GM23338 (cell line): ENCODE data around the gene NDUFAF5. TPM values are rescaled to one million over a fixed set of nuclear protein-coding genes. Genes with fewer than 3 reads are reported as not detected.

Experiments used
- ATAC-seq: fragments of 200-7000 bp; cut with Tn5 transposase; 3 replicates; pipeline ENCODE4 v1.9.1; 2020
- DNase-seq: peaks from one replicate; pipeline ENCODE4 v3.0.0-alpha.2; 2015; ENCODE audit warnings: low spot score
- H2AFZ ChIP-seq: fragments of 200-600 bp; sonication (generic); 2 replicates; pipeline ENCODE4 v1.8.0; 2016; ENCODE audit warnings: antibody characterized with exemption, mild to moderate bottlenecking, moderate library complexity
- H3F3A ChIP-seq: fragments of 200-600 bp; sonication (generic); replicated peaks from 2 replicates; pipeline ENCODE4 v1.8.0; 2017; ENCODE audit warnings: antibody characterized with exemption, mixed run types, low read depth
- H3K27ac ChIP-seq: fragments of 200-600 bp; sonication (generic); 2 replicates; pipeline ENCODE4 v1.6.1; 2016; ENCODE audit warnings: low read depth
- H3K27me3 ChIP-seq: fragments of 200-600 bp; sonication (generic); 2 replicates; pipeline ENCODE4 v1.8.0; 2016; ENCODE audit warnings: mild to moderate bottlenecking, mixed run types, moderate library complexity; ENCODE audit not compliant: insufficient read depth
- H3K36me3 ChIP-seq: fragments of 200-600 bp; sonication (generic); 2 replicates; pipeline ENCODE4 v1.8.0; 2016; ENCODE audit warnings: mild to moderate bottlenecking; ENCODE audit not compliant: insufficient read depth
- H3K4me1 ChIP-seq: fragments of 200-600 bp; sonication (generic); 2 replicates; pipeline ENCODE4 v1.8.0; 2016; ENCODE audit warnings: mild to moderate bottlenecking, moderate library complexity; ENCODE audit not compliant: insufficient read depth
- H3K4me2 ChIP-seq: fragments of 200-600 bp; sonication (generic); 2 replicates; pipeline ENCODE4 v1.7.1; 2017; ENCODE audit warnings: mixed run types
- H3K4me3 ChIP-seq: fragments of 200-600 bp; sonication (generic); 2 replicates; pipeline ENCODE4 v1.6.1; 2016; ENCODE audit warnings: mixed run types
- H3K79me2 ChIP-seq: fragments of 200-600 bp; sonication (generic); replicated peaks from 2 replicates; pipeline ENCODE4 v1.8.0; 2017; ENCODE audit warnings: mild to moderate bottlenecking; ENCODE audit not compliant: insufficient read depth
- H3K9me2 ChIP-seq: fragments of 200-600 bp; sonication (generic); 2 replicates; pipeline ENCODE4 v1.8.0; 2017; ENCODE audit not compliant: insufficient read depth
- H4K20me1 ChIP-seq: fragments of 200-600 bp; sonication (generic); replicated peaks from 2 replicates; pipeline ENCODE4 v1.8.0; 2017; ENCODE audit warnings: mild to moderate bottlenecking; ENCODE audit not compliant: insufficient read depth
- H3K27ac Mint-ChIP-seq: 2 replicates; pipeline ENCODE4 v1.8.0; 2020; ENCODE audit warnings: inconsistent platforms, mild to moderate bottlenecking, moderate library complexity, mixed read lengths
- H3K27me3 Mint-ChIP-seq: 3 replicates; pipeline ENCODE4 v1.8.0; 2022; ENCODE audit warnings: low read depth, mild to moderate bottlenecking, moderate library complexity, mixed read lengths, inconsistent platforms; ENCODE audit not compliant: insufficient read depth, poor library complexity
- H3K36me3 Mint-ChIP-seq: 3 replicates; pipeline ENCODE4 v1.8.0; 2021; ENCODE audit warnings: low read depth, mild to moderate bottlenecking, inconsistent platforms, moderate library complexity, mixed read lengths
- H3K4me1 Mint-ChIP-seq: 3 replicates; pipeline ENCODE4 v1.8.0; 2020; ENCODE audit warnings: mild to moderate bottlenecking, inconsistent platforms, mixed read lengths
- H3K4me3 Mint-ChIP-seq: 3 replicates; pipeline ENCODE4 v1.8.0; 2021; ENCODE audit warnings: moderate library complexity, mild to moderate bottlenecking, inconsistent platforms, mixed read lengths
- H3K9me3 Mint-ChIP-seq: 3 replicates; pipeline ENCODE4 v1.8.0; 2020; ENCODE audit warnings: moderate library complexity, mild to moderate bottlenecking, inconsistent platforms, mixed read lengths
- CREB1 ChIP-seq: fragments of 250-450 bp; sonication (Bioruptor Pico); IDR thresholded peaks from 2 replicates; pipeline ENCODE4 v1.5.0; 2020; ENCODE audit warnings: low read depth, mild to moderate bottlenecking, moderate library complexity
- EZH2 ChIP-seq: fragments of 200-600 bp; sonication (generic); IDR thresholded peaks from one replicate; pipeline ENCODE4 v1.8.0; 2017; ENCODE audit warnings: antibody characterized with exemption, mild to moderate bottlenecking, low read depth; ENCODE audit not compliant: unreplicated experiment
- NANOG ChIP-seq: IDR thresholded peaks from 2 replicates; pipeline ENCODE4 v1.6.1; 2016; ENCODE audit warnings: antibody characterized with exemption, borderline replicate concordance
- POLR2AphosphoS5 ChIP-seq: IDR thresholded peaks from 2 replicates; pipeline ENCODE4 v1.6.1; 2016; ENCODE audit warnings: antibody characterized with exemption, low read depth
- STAT1 ChIP-seq: IDR thresholded peaks from one replicate; pipeline ENCODE4 v1.6.1; 2016; ENCODE audit warnings: antibody characterized with exemption; ENCODE audit not compliant: unreplicated experiment
- ZNF114 ChIP-seq: fragments of 250-450 bp; sonication (Bioruptor Pico); IDR thresholded peaks from 2 replicates; pipeline ENCODE4 v1.5.0; 2020; ENCODE audit warnings: mild to moderate bottlenecking, moderate library complexity
- ZNF331 ChIP-seq: fragments of 250-450 bp; sonication (Bioruptor Pico); IDR thresholded peaks from 2 replicates; pipeline ENCODE4 v1.5.0; 2020; ENCODE audit warnings: low read depth, mild to moderate bottlenecking, moderate library complexity
- long read RNA-seq: library from polyadenylated mRNA; unstranded; transcript quantifications from one replicate; pipeline ENCODE4 v2.0.0, GENCODE V29; 2020; ENCODE audit not compliant: unreplicated experiment
- polyA plus RNA-seq: library from polyadenylated mRNA; unstranded; fragments of >200 nt; fragmentation: Nextera tagmentation; extraction: Ambion mirVana; gene quantifications from 2 replicates; pipeline ENCODE4 v1.2.1, GENCODE V29; 2016
- total RNA-seq: library from RNA; depleted of rRNA; stranded (reverse); fragments of >200 nt; shearing (Covaris generic); gene quantifications from 2 replicates; pipeline ENCODE4 v1.2.3, GENCODE V29; 2014; rRNA removed
- TF ChIP-seq, protein P1 (sequence below), 2 experiments: fragments of 200-600 bp in 1 of 2; sonication (generic) in 1 of 2; conservative IDR thresholded peaks; 2 replicates each; pipeline versions ENCODE4 v1.5.1 to v1.6.1; 2016 to 2017; ENCODE audit warnings: antibody characterized with exemption in 2 of 2, low read depth in 2 of 2, mild to moderate bottlenecking in 2 of 2, moderate library complexity in 1 of 2
- TF ChIP-seq, protein P2 (sequence below): fragments of 250-450 bp; sonication (Bioruptor Pico); IDR thresholded peaks from 2 replicates; pipeline ENCODE4 v1.5.0; 2020; ENCODE audit warnings: mild to moderate bottlenecking, moderate library complexity
- TF ChIP-seq, protein P3 (sequence below): IDR thresholded peaks from 2 replicates; pipeline ENCODE4 v1.6.1; 2016; ENCODE audit warnings: antibody characterized with exemption
- TF ChIP-seq, protein P4 (sequence below): IDR thresholded peaks from one replicate; pipeline ENCODE4 v1.6.1; 2018; ENCODE audit warnings: antibody characterized with exemption; ENCODE audit not compliant: unreplicated experiment

The NDUFAF5 gene, protein sequence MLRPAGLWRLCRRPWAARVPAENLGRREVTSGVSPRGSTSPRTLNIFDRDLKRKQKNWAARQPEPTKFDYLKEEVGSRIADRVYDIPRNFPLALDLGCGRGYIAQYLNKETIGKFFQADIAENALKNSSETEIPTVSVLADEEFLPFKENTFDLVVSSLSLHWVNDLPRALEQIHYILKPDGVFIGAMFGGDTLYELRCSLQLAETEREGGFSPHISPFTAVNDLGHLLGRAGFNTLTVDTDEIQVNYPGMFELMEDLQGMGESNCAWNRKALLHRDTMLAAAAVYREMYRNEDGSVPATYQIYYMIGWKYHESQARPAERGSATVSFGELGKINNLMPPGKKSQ
- total RNA-seq: 18.0 and 25.3 TPM in 2 replicates
- 23.1 and 33.0 TPM in 2 replicates for polyA plus RNA-seq
- long read RNA-seq, full-length matches to known transcripts: 10 of 17 reads
- long read RNA-seq, partial matches to known transcripts: 1 of 17 reads
- long read RNA-seq, other reads (novel, unspliced or antisense): 6 of 17 reads

DNA sequence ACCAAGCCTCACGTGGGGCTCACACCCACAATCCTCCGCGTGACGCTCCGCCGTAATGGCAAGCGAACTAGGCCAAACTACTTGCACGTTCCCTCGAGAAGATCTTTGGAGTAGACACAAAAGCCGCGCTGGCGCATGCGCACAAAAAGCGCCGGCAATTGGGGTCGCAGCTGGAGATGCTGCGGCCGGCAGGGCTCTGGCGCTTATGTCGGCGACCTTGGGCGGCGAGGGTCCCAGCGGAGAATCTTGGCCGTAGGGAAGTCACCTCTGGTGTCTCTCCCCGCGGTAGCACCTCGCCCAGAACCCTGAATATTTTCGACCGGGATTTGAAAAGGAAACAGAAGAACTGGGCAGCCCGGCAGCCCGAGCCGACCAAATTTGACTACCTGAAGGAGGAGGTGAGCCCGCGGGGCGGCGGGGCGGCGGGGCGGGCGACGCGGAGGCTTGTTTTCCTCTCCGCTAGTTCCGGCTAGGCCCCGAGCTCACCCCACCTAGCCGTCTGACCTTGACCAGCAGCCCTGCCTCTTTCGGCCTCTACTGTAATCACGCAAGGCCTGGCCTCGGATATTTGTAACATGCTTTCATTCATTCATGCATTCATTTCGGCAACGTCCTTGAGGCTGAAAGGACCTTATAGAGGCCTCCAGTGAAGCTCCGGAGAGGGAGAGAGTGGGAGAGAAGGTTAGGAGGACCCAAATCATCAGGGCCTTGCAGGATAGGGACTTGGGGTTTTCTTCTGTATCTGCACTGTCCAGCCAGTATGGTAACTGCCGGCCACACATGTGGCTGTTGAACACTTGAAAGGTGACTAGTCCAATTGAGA lies at the start of gene NDUFAF5, which contains the start of gene ESF1:
Gene NDUFAF5 (plus strand): TSS at position 136 of the 823 bp plus-strand sequence. CDS start 41 bp downstream, at position 177.
Gene ESF1 (minus strand): TSS at position 27 of the 823 bp plus-strand sequence. CDS start 1,779 bp downstream, outside the sequence.
- H3K36me3 ChIP-seq: peaks cover 21% of the 10 kb centered on the region
- peaks cover 17% of the 10 kb centered on the region for H3K4me1 ChIP-seq
- H3K27ac ChIP-seq: peak within 1 kb of the TSS; percentile 93
- Mint-ChIP-seq H3K9me3 (no peaks in the 10 kb centered on the region), H3K36me3 (peaks cover 60% of the 10 kb centered on the region), H3K4me1 (peaks cover 13% of the 10 kb centered on the region; the same call in 2 of the 3 replicates), H3K27me3 (peaks cover 12% of the 10 kb centered on the region), H3K4me3 (peak within 1 kb of the TSS; percentile 97), H3K27ac (peak within 1 kb of the TSS; percentile 98)
- H3K27me3 ChIP-seq: no peaks in the 10 kb centered on the region
- 0 out of 2 replicates have a peak, but pooled peaks cover 9% of the 10 kb centered on the region for H4K20me1 ChIP-seq
- no peaks in the 10 kb centered on the region for H3K9me2 ChIP-seq
- H3K4me2 ChIP-seq: peak within 1 kb of the TSS; percentile 92
- H3K79me2 ChIP-seq: peaks cover 86% of the 10 kb centered on the region
- peak within 1 kb of the TSS; percentile 92 for H2AFZ ChIP-seq
- peak within 1 kb of the TSS; percentile 94 for H3K4me3 ChIP-seq
- ATAC-seq (peak; percentile 89), DNase-seq (peak; percentile 96)
- no peaks in the 10 kb centered on the region for H3F3A ChIP-seq
- TF ChIP-seq ZNF331 (CRISPR knock-in tag): no peak
- peak; percentile 84 for TF ChIP-seq CREB1 (CRISPR knock-in tag)
- TF ChIP-seq, protein P1, sequence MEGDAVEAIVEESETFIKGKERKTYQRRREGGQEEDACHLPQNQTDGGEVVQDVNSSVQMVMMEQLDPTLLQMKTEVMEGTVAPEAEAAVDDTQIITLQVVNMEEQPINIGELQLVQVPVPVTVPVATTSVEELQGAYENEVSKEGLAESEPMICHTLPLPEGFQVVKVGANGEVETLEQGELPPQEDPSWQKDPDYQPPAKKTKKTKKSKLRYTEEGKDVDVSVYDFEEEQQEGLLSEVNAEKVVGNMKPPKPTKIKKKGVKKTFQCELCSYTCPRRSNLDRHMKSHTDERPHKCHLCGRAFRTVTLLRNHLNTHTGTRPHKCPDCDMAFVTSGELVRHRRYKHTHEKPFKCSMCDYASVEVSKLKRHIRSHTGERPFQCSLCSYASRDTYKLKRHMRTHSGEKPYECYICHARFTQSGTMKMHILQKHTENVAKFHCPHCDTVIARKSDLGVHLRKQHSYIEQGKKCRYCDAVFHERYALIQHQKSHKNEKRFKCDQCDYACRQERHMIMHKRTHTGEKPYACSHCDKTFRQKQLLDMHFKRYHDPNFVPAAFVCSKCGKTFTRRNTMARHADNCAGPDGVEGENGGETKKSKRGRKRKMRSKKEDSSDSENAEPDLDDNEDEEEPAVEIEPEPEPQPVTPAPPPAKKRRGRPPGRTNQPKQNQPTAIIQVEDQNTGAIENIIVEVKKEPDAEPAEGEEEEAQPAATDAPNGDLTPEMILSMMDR (conservative IDR thresholded peaks at IDR 0.05; ENCODE audit: low read depth in 2 of 2): 0 out of 4 replicates have a peak, but pooled peaks of 1 of the 2 experiments have one; percentile 0
- TF ChIP-seq, protein P2, sequence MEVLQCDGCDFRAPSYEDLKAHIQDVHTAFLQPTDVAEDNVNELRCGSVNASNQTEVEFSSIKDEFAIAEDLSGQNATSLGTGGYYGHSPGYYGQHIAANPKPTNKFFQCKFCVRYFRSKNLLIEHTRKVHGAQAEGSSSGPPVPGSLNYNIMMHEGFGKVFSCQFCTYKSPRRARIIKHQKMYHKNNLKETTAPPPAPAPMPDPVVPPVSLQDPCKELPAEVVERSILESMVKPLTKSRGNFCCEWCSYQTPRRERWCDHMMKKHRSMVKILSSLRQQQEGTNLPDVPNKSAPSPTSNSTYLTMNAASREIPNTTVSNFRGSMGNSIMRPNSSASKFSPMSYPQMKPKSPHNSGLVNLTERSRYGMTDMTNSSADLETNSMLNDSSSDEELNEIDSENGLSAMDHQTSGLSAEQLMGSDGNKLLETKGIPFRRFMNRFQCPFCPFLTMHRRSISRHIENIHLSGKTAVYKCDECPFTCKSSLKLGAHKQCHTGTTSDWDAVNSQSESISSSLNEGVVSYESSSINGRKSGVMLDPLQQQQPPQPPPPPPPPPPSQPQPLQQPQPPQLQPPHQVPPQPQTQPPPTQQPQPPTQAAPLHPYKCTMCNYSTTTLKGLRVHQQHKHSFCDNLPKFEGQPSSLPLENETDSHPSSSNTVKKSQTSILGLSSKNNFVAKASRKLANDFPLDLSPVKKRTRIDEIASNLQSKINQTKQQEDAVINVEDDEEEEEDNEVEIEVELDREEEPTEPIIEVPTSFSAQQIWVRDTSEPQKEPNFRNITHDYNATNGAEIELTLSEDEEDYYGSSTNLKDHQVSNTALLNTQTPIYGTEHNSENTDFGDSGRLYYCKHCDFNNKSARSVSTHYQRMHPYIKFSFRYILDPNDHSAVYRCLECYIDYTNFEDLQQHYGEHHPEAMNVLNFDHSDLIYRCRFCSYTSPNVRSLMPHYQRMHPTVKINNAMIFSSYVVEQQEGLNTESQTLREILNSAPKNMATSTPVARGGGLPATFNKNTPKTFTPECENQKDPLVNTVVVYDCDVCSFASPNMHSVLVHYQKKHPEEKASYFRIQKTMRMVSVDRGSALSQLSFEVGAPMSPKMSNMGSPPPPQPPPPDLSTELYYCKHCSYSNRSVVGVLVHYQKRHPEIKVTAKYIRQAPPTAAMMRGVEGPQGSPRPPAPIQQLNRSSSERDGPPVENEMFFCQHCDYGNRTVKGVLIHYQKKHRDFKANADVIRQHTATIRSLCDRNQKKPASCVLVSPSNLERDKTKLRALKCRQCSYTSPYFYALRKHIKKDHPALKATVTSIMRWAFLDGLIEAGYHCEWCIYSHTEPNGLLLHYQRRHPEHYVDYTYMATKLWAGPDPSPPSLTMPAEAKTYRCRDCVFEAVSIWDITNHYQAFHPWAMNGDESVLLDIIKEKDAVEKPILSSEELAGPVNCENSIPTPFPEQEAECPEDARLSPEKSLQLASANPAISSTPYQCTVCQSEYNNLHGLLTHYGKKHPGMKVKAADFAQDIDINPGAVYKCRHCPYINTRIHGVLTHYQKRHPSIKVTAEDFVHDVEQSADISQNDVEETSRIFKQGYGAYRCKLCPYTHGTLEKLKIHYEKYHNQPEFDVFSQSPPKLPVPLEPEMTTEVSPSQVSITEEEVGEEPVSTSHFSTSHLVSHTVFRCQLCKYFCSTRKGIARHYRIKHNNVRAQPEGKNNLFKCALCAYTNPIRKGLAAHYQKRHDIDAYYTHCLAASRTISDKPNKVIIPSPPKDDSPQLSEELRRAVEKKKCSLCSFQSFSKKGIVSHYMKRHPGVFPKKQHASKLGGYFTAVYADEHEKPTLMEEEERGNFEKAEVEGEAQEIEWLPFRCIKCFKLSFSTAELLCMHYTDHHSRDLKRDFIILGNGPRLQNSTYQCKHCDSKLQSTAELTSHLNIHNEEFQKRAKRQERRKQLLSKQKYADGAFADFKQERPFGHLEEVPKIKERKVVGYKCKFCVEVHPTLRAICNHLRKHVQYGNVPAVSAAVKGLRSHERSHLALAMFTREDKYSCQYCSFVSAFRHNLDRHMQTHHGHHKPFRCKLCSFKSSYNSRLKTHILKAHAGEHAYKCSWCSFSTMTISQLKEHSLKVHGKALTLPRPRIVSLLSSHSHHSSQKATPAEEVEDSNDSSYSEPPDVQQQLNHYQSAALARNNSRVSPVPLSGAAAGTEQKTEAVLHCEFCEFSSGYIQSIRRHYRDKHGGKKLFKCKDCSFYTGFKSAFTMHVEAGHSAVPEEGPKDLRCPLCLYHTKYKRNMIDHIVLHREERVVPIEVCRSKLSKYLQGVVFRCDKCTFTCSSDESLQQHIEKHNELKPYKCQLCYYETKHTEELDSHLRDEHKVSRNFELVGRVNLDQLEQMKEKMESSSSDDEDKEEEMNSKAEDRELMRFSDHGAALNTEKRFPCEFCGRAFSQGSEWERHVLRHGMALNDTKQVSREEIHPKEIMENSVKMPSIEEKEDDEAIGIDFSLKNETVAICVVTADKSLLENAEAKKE: no peak
- no peak for TF ChIP-seq NANOG
- no peak for TF ChIP-seq STAT1
- TF ChIP-seq, protein P3, sequence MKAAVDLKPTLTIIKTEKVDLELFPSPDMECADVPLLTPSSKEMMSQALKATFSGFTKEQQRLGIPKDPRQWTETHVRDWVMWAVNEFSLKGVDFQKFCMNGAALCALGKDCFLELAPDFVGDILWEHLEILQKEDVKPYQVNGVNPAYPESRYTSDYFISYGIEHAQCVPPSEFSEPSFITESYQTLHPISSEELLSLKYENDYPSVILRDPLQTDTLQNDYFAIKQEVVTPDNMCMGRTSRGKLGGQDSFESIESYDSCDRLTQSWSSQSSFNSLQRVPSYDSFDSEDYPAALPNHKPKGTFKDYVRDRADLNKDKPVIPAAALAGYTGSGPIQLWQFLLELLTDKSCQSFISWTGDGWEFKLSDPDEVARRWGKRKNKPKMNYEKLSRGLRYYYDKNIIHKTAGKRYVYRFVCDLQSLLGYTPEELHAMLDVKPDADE: peak; percentile 83
- TF ChIP-seq ZNF114 (CRISPR knock-in tag): no peak
- no peak for TF ChIP-seq EZH2
- peak; percentile 88 for TF ChIP-seq POLR2AphosphoS5
- TF ChIP-seq, protein P4, sequence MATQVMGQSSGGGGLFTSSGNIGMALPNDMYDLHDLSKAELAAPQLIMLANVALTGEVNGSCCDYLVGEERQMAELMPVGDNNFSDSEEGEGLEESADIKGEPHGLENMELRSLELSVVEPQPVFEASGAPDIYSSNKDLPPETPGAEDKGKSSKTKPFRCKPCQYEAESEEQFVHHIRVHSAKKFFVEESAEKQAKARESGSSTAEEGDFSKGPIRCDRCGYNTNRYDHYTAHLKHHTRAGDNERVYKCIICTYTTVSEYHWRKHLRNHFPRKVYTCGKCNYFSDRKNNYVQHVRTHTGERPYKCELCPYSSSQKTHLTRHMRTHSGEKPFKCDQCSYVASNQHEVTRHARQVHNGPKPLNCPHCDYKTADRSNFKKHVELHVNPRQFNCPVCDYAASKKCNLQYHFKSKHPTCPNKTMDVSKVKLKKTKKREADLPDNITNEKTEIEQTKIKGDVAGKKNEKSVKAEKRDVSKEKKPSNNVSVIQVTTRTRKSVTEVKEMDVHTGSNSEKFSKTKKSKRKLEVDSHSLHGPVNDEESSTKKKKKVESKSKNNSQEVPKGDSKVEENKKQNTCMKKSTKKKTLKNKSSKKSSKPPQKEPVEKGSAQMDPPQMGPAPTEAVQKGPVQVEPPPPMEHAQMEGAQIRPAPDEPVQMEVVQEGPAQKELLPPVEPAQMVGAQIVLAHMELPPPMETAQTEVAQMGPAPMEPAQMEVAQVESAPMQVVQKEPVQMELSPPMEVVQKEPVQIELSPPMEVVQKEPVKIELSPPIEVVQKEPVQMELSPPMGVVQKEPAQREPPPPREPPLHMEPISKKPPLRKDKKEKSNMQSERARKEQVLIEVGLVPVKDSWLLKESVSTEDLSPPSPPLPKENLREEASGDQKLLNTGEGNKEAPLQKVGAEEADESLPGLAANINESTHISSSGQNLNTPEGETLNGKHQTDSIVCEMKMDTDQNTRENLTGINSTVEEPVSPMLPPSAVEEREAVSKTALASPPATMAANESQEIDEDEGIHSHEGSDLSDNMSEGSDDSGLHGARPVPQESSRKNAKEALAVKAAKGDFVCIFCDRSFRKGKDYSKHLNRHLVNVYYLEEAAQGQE: no peak
